GM12892 (cell line): ENCODE data around the gene PCDHB16.
"Not testable (repeated sequence)": the region's sequence is repeated elsewhere in the genome, so short reads cannot be mapped to it uniquely, and the experiment has no call there.

ENCODE experiments used
- POLR2A ChIP-seq: IDR thresholded peaks from 2 replicates; pipeline ENCODE4 v1.6.1; 2011; ENCODE audit warnings: low read depth, low read length, control low read depth
- POLR2AphosphoS5 ChIP-seq: IDR thresholded peaks from 2 replicates; pipeline ENCODE4 v1.6.1; 2011; ENCODE audit warnings: low read depth, low read length, control low read depth
- TAF1 ChIP-seq: IDR thresholded peaks from 2 replicates; pipeline ENCODE4 v1.6.1; 2011; ENCODE audit warnings: low read depth, mild to moderate bottlenecking, control low read depth, low read length, borderline replicate concordance

DNA sequence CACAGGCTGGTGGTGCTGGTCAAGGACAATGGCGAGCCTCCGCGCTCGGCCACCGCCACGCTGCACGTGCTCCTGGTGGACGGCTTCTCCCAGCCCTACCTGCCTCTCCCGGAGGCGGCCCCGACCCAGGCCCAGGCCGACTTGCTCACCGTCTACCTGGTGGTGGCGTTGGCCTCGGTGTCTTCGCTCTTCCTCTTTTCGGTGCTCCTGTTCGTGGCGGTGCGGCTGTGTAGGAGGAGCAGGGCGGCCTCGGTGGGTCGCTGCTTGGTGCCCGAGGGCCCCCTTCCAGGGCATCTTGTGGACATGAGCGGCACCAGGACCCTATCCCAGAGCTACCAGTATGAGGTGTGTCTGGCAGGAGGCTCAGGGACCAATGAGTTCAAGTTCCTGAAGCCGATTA, 33.8 kb downstream of the PCDHB16 start:
- TF ChIP-seq POLR2A, POLR2AphosphoS5, TAF1: not testable (repeated sequence)
